OCI-LY1 (cell line): ENCODE results near the gene ERGIC1.

Source experiments
- H2AFZ ChIP-seq: fragments of 200-600 bp; sonication (generic), shearing (Covaris generic); 2 replicates; pipeline ENCODE4 v1.6.0; 2014; ENCODE audit warnings: antibody characterized with exemption, mild to moderate bottlenecking, low read length
- H3F3A ChIP-seq: fragments of 200-600 bp; sonication (generic), shearing (Covaris generic); 2 replicates; pipeline ENCODE4 v1.6.0; 2014; ENCODE audit warnings: mild to moderate bottlenecking, antibody characterized with exemption, low read length, moderate library complexity; ENCODE audit not compliant: insufficient read depth
- H3K27ac ChIP-seq: fragments of 200-600 bp; sonication (generic); 2 replicates; pipeline ENCODE4 v1.5.1; 2014; ENCODE audit warnings: low read length, mixed run types, mild to moderate bottlenecking, low read depth; ENCODE audit not compliant: poor library complexity, severe bottlenecking
- H3K27me3 ChIP-seq: fragments of 200-600 bp; sonication (generic); 2 replicates; pipeline ENCODE4 v1.6.0; 2014; ENCODE audit warnings: antibody characterized with exemption, mild to moderate bottlenecking, low read length, moderate library complexity; ENCODE audit not compliant: insufficient read depth
- H3K36me3 ChIP-seq: fragments of 200-600 bp; sonication (generic); 2 replicates; pipeline ENCODE4 v1.6.1; 2014; ENCODE audit warnings: mild to moderate bottlenecking, antibody characterized with exemption, low read length, moderate library complexity, mixed read lengths; ENCODE audit not compliant: insufficient read depth
- H3K4me1 ChIP-seq: fragments of 200-600 bp; sonication (generic); 2 replicates; pipeline ENCODE4 v1.5.1; 2014; ENCODE audit warnings: mild to moderate bottlenecking, low read length, moderate library complexity; ENCODE audit not compliant: insufficient read depth, severe bottlenecking
- H3K4me2 ChIP-seq: fragments of 200-600 bp; sonication (generic), shearing (Covaris generic); 2 replicates; pipeline ENCODE4 v1.6.1; 2014; ENCODE audit warnings: low read length
- H3K4me3 ChIP-seq: fragments of 200-600 bp; sonication (generic); 2 replicates; pipeline ENCODE4 v1.5.1; 2014; ENCODE audit warnings: low read length, low read depth, mild to moderate bottlenecking, mixed read lengths; ENCODE audit not compliant: poor library complexity, severe bottlenecking
- H3K79me2 ChIP-seq: fragments of 200-600 bp; shearing (Covaris generic); 2 replicates; pipeline ENCODE4 v1.6.1; 2016; ENCODE audit warnings: mixed run types, low read length, mixed read lengths; ENCODE audit not compliant: insufficient read depth
- H3K9ac ChIP-seq: fragments of 200-600 bp; sonication (generic), shearing (Covaris generic); 2 replicates; pipeline ENCODE4 v1.6.1; 2014; ENCODE audit warnings: mild to moderate bottlenecking, low read length, mixed read lengths
- H3K9me2 ChIP-seq: fragments of 200-600 bp; sonication (generic), shearing (Covaris generic); 2 replicates; pipeline ENCODE4 v1.6.1; 2014; ENCODE audit warnings: low read depth, mild to moderate bottlenecking, low read length, mixed read lengths
- H3K9me3 ChIP-seq: fragments of 200-600 bp; shearing (Covaris generic); 2 replicates; pipeline ENCODE4 v1.6.1; 2014; ENCODE audit warnings: low read length, mixed read lengths
- H4K20me1 ChIP-seq: fragments of 200-600 bp; sonication (generic), shearing (Covaris generic); 2 replicates; pipeline ENCODE4 v1.6.0; 2016; ENCODE audit warnings: mild to moderate bottlenecking, low read length; ENCODE audit not compliant: insufficient read depth
- EZH2 ChIP-seq: fragments of 200-600 bp; sonication (generic), shearing (Covaris generic); IDR thresholded peaks from 2 replicates; pipeline ENCODE4 v1.8.0; 2017; ENCODE audit warnings: borderline replicate concordance, mixed run types, mild to moderate bottlenecking, antibody characterized with exemption, low read length, moderate library complexity, mixed read lengths
- TF ChIP-seq, protein P1 (sequence below): fragments of 200-600 bp; sonication (generic), shearing (Covaris generic); IDR thresholded peaks from 2 replicates; pipeline ENCODE4 v1.5.1; 2017; ENCODE audit warnings: mild to moderate bottlenecking, antibody characterized with exemption, low read length, moderate library complexity, mixed read lengths

Gene ERGIC1

DNA sequence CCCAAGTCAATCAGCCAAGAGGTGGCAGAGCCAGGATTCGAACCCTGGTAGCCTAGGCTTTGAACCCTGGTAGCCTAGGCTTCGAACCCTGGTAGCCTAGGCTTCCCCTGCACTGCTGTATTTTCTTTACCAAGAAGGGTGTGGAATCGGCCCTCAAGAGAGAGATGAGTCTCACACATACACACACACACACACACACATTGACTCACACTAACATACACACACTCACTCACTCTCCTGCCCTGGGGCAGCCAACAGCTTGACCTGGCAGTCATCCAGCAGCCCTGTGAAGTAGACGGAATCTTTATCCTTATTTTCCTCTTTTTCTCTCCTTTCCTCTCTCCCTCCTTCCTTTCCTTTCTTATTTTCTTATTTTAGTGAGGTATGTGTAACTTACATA is 69.7 kb downstream of the ERGIC1 start:
- Histone ChIP-seq H3K9me3 (no peaks in the 10 kb centered on the region), H3K4me2 (no peak overlapping the region), H2AFZ (no peak overlapping the region), H3K36me3 (peaks cover 22% of the 10 kb centered on the region; the same call in 1 of the 2 replicates), H3K79me2 (no peaks in the 10 kb centered on the region), H3K27ac (no peak overlapping the region), H3K4me1 (no peaks in the 10 kb centered on the region), H4K20me1 (no peaks in the 10 kb centered on the region), H3K27me3 (no peaks in the 10 kb centered on the region), H3K9ac (no peak overlapping the region), H3F3A (no peaks in the 10 kb centered on the region), H3K9me2 (no peaks in the 10 kb centered on the region), H3K4me3 (no peak overlapping the region)
- TF ChIP-seq, protein P1, sequence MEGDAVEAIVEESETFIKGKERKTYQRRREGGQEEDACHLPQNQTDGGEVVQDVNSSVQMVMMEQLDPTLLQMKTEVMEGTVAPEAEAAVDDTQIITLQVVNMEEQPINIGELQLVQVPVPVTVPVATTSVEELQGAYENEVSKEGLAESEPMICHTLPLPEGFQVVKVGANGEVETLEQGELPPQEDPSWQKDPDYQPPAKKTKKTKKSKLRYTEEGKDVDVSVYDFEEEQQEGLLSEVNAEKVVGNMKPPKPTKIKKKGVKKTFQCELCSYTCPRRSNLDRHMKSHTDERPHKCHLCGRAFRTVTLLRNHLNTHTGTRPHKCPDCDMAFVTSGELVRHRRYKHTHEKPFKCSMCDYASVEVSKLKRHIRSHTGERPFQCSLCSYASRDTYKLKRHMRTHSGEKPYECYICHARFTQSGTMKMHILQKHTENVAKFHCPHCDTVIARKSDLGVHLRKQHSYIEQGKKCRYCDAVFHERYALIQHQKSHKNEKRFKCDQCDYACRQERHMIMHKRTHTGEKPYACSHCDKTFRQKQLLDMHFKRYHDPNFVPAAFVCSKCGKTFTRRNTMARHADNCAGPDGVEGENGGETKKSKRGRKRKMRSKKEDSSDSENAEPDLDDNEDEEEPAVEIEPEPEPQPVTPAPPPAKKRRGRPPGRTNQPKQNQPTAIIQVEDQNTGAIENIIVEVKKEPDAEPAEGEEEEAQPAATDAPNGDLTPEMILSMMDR = no peak
- TF ChIP-seq EZH2 = no peak

DNA sequence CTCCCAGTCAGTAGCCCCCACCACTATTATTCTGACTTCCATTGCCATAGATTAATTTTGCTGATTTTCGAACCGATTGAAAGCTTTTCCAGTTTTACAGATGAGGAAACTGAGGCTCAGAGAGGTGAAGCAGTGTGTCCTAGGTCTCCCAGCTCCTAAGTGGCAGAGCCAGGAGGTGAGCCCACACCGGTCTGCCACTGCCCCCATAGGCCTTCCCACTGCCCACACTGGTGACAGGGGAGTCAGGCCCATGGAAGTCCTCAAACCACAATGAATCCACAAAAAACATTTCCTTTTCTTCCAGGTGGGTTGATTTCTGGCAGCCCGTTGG is 70.2 kb downstream of the ERGIC1 start:
- Histone ChIP-seq H3K9me3 (no peaks in the 10 kb centered on the region), H3K4me1 (no peaks in the 10 kb centered on the region), H3K27ac (no peak overlapping the region), H4K20me1 (no peaks in the 10 kb centered on the region), H3K27me3 (no peaks in the 10 kb centered on the region), H3K4me3 (no peak overlapping the region), H3K9ac (no peak overlapping the region), H2AFZ (no peak overlapping the region), H3K9me2 (no peaks in the 10 kb centered on the region), H3K36me3 (peaks cover 20% of the 10 kb centered on the region; the same call in 1 of the 2 replicates), H3K4me2 (no peak overlapping the region), H3K79me2 (no peaks in the 10 kb centered on the region), H3F3A (no peaks in the 10 kb centered on the region)
- TF ChIP-seq EZH2 = no peak
- TF ChIP-seq, protein P1 = no peak

DNA sequence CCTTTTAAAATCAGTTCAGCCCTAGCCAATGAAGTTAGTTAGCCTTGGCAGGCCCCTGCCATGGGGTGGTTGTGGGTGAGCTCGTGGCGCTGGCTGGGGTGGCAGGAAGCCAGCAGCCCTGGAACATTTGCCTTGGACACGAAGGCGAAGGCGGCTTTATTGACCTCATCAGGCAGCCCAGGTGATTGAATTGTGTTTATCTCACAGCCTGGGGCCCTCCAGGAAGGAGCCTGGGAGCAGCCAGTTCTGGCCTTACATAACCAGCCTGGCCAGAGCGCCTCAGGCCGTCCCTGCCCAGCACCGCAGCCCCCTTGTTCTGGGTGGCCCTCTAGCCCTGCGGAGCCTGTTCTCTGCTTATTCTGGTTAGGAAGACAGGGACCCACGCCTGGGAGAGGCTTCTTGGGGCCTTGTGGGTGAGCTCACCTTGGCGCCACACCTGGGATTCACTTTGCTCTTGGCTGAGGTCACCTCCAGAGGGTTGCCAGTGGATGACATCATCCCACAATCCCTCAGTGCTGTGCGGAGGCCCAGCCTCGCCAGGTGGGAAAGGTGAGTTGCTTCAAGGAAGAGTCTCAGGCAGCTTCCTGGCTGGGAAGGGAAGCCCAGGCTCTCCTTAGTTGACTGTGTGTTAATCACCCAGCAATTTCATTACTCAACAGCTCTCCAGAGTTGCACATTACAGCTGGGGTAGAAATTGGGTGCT is 70.7 kb downstream of the ERGIC1 start:
- Histone ChIP-seq H3K4me2 (no peak overlapping the region), H3K9ac (no peak overlapping the region), H3K9me2 (no peaks in the 10 kb centered on the region), H3K27me3 (no peaks in the 10 kb centered on the region), H3K36me3 (peaks cover 19% of the 10 kb centered on the region; the same call in 1 of the 2 replicates), H4K20me1 (no peaks in the 10 kb centered on the region), H3K4me3 (no peak overlapping the region), H2AFZ (no peak overlapping the region), H3K4me1 (no peaks in the 10 kb centered on the region), H3K9me3 (no peaks in the 10 kb centered on the region), H3K79me2 (no peaks in the 10 kb centered on the region), H3K27ac (no peak overlapping the region), H3F3A (no peaks in the 10 kb centered on the region)
- no peak for TF ChIP-seq EZH2
- TF ChIP-seq, protein P1 = no peak
